CD4-positive, alpha-beta memory T cell (primary cell): ENCODE measurements around the gene ARHGAP24. TPM values are rescaled to one million over a fixed set of nuclear protein-coding genes. Genes with fewer than 3 reads are reported as not detected.

Experiments
- CTCF ChIA-PET: fragments of 350-600 bp; sonication (Branson Sonifier 250); formaldehyde crosslinking; loops from one replicate; lab custom pipeline; 2021; ENCODE audit warnings: inconsistent platforms; ENCODE audit not compliant: partially characterized antibody; lab: Charles Lee
- POLR2A ChIA-PET: fragments of 350-600 bp; sonication (Branson Sonifier 250); formaldehyde crosslinking; loops from one replicate; lab custom pipeline; 2021; ENCODE audit not compliant: partially characterized antibody; lab: Charles Lee
- DNase-seq, 5 donors: peaks; one replicate each; pipeline versions ENCODE4 v3.0.0 to v3.0.0-alpha.2; 2020 to 2022; ENCODE audit warnings: mixed read lengths in 1 of 5
- H3K27ac ChIP-seq: one replicate; pipeline ENCODE4 v1.7.0; 2013; ENCODE audit warnings: low read depth, low read length
- H3K27me3 ChIP-seq: 2 replicates; pipeline ENCODE4 v1.7.0; 2013; ENCODE audit warnings: mild to moderate bottlenecking, low read length, moderate library complexity; ENCODE audit not compliant: insufficient read depth
- H3K36me3 ChIP-seq: 2 replicates; pipeline ENCODE4 v1.7.0; 2013; ENCODE audit warnings: mild to moderate bottlenecking, low read length, moderate library complexity; ENCODE audit not compliant: insufficient read depth
- H3K4me1 ChIP-seq: 2 replicates; pipeline ENCODE4 v1.7.0; 2013; ENCODE audit warnings: mild to moderate bottlenecking, low read length, moderate library complexity; ENCODE audit not compliant: insufficient read depth
- H3K4me3 ChIP-seq, 2 donors: one replicate each; pipeline ENCODE4 v1.7.0; 2013; ENCODE audit warnings: low read length in 2 of 2, mild to moderate bottlenecking in 1 of 2
- H3K9me3 ChIP-seq, 2 donors: one replicate each; pipeline ENCODE4 v1.7.0; 2013; ENCODE audit warnings: low read length in 2 of 2, control low read depth in 1 of 2; ENCODE audit not compliant: control insufficient read depth in 1 of 2
- H3K27ac Mint-ChIP-seq, 7 donors: one replicate each; pipeline ENCODE4 v1.8.0; 2020 to 2021; ENCODE audit warnings: mixed read lengths in 7 of 7, mild to moderate bottlenecking in 6 of 7, inconsistent platforms in 3 of 7, moderate library complexity in 3 of 7
- H3K27me3 Mint-ChIP-seq, 2 donors: one replicate each; pipeline ENCODE4 v1.8.0; 2020 to 2021; ENCODE audit warnings: mixed read lengths in 2 of 2
- H3K36me3 Mint-ChIP-seq, 2 donors: one replicate each; pipeline ENCODE4 v1.8.0; 2020 to 2021; ENCODE audit warnings: mixed read lengths in 2 of 2, inconsistent platforms in 1 of 2, mild to moderate bottlenecking in 1 of 2
- H3K4me1 Mint-ChIP-seq, 4 donors: one replicate each; pipeline ENCODE4 v1.8.0; 2020 to 2021; ENCODE audit warnings: mixed read lengths in 4 of 4, mild to moderate bottlenecking in 1 of 4
- H3K4me3 Mint-ChIP-seq, 8 donors: one replicate each; pipeline ENCODE4 v1.8.0; 2020 to 2021; ENCODE audit warnings: mixed read lengths in 8 of 8, mild to moderate bottlenecking in 7 of 8, moderate library complexity in 6 of 8, inconsistent platforms in 3 of 8
- H3K9me3 Mint-ChIP-seq, 8 donors: one replicate each; pipeline ENCODE4 v1.8.0; 2020 to 2021; ENCODE audit warnings: mixed read lengths in 8 of 8, mild to moderate bottlenecking in 5 of 8, inconsistent platforms in 3 of 8, moderate library complexity in 1 of 8
- intact Hi-C: fragments of 100-400 bp; cut with micrococcal nuclease; formaldehyde crosslinking; loops from one replicate; pipeline ENCODE4 v1.15.1; 2023
- polyA plus RNA-seq, 2 donors: library from polyadenylated mRNA; unstranded; fragments of 300-500 nt; fragmentation: Illumina TruSeq; gene quantifications; one replicate each; pipeline ENCODE4 v1.2.3, GENCODE V29; 2021
- total RNA-seq, 2 experiments: library from RNA; stranded (reverse); gene quantifications; one replicate each; pipeline ENCODE4 v1.2.3, GENCODE V29; 2021

ARHGAP24 gene
- total and polyA plus RNA-seq, 4 experiments from 2014 or later = 0.30 TPM; not detected in 3

DNA sequence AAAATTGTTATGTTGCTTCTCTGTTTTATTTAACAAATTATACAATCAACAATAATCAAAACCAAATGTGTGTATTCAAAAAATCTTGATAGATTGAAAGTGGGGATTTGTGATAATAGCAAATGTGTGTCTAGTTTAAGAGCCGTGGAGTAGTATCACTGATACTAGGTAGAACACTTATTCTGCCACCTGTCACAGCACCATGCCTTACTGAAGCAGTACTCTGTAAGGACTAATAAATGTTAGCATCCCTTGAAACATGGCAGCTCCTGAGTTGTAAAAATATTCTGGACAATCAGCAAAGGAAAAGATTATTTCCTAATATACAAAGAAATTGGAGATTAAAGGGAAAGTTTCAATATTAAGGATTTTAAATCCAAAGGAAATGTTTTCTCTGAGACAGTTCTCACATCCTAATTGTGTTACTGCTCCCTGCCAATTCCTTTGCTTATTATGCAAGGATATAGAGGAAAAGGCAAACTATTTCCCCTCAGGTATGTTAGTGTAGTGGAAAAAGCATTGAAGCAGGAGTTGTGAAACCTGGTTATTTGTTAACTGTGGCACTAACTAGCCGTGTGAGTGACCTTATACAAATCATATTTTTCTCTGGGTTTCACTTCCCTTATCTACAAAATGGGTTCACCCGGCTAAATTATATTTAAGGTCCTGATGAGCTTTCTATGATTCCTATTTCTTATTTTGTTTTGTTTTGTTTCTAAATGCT, 303.1 kb downstream of the ARHGAP24 start:
- no peak overlapping the region for H3K4me3 ChIP-seq
- H3K9me3 Mint-ChIP-seq = peaks cover 0 to 8% (median 0%) of the 10 kb centered on the region in 8 donors
- H3K9me3 ChIP-seq = no peaks in the 10 kb centered on the region
- no peaks in the 10 kb centered on the region for H3K27me3 ChIP-seq
- no peaks in the 10 kb centered on the region for H3K36me3 ChIP-seq
- no peak for DNase-seq
- H3K4me1 ChIP-seq = no peaks in the 10 kb centered on the region
- no peak overlapping the region for H3K27ac Mint-ChIP-seq
- no peaks in the 10 kb centered on the region for H3K4me1 Mint-ChIP-seq
- no peak overlapping the region for H3K4me3 Mint-ChIP-seq
- H3K27me3 Mint-ChIP-seq = no peaks in the 10 kb centered on the region
- no peak overlapping the region for H3K27ac ChIP-seq
- no peaks in the 10 kb centered on the region for H3K36me3 Mint-ChIP-seq
- intact Hi-C loops = no loop called here
- ChIA-PET POLR2A (no interaction called here), CTCF (no interaction called here)

DNA sequence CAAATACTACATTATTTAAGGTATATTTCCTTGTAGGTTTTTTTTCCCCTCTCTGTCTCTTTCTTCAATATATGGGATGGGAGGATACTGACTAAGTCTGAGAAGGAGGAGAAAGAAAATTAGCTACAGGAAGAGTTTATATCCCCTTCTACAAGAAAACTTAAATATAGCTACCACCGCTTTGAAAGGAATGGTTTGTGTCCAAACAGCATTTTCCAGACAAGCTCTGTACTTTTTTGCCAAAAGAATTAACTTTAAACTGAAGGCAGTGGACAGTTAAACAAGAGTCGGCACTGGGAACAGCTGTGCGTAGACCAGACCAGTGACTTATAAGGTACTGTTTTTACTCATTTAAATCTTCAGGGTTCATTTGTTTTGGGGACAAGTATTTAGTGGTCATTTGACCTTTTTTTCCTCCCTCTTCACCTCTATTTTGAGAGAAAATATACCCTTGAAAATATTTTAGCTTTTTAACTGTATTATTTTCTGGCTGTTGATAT, 303.7 kb downstream of the ARHGAP24 start:
- POLR2A ChIA-PET = no interaction called here

DNA sequence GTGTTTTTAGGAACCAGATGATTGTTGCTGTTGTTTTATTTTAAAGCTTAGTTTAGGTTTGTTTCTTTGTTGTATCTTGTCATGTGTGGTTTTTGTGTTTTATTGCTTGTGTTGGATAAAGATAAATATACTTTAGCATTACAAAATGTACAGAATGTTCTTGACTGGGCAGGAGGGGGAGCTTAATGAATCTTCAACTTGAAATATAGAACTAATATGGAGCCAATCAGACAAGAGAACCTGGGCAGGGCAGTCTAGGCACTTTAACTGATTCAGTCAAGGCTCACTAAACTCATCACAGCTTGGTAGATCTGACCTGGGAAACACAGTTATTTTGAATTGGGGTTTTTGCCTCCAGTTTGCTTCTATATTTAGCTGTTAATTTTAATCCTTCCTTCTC, 304.2 kb downstream of the ARHGAP24 start:
- no peaks in the 10 kb centered on the region for H3K27me3 Mint-ChIP-seq
- no peak for DNase-seq
- Histone ChIP-seq H3K36me3 (no peaks in the 10 kb centered on the region), H3K9me3 (no peaks in the 10 kb centered on the region), H3K4me1 (no peaks in the 10 kb centered on the region), H3K27me3 (no peaks in the 10 kb centered on the region), H3K4me3 (no peak overlapping the region), H3K27ac (no peak overlapping the region)
- ChIA-PET POLR2A (no interaction called here), CTCF (no interaction called here)
- no peak overlapping the region for H3K4me3 Mint-ChIP-seq
- no peaks in the 10 kb centered on the region for H3K36me3 Mint-ChIP-seq
- H3K9me3 Mint-ChIP-seq = peaks cover 0 to 5% (median 0%) of the 10 kb centered on the region in 8 donors
- H3K27ac Mint-ChIP-seq = no peak overlapping the region
- no peaks in the 10 kb centered on the region for H3K4me1 Mint-ChIP-seq
- intact Hi-C loops = no loop called here

More for the DNA sequence above, 303.7 kb downstream of the ARHGAP24 start:
- peaks cover 0 to 5% (median 0%) of the 10 kb centered on the region in 8 donors for H3K9me3 Mint-ChIP-seq
- H3K9me3 ChIP-seq = no peaks in the 10 kb centered on the region
- CTCF ChIA-PET = no interaction called here
- H3K4me3 Mint-ChIP-seq = no peak overlapping the region
- no peaks in the 10 kb centered on the region for H3K27me3 Mint-ChIP-seq
- DNase-seq = no peak
- no peaks in the 10 kb centered on the region for H3K36me3 ChIP-seq
- intact Hi-C loops = no loop called here
- no peaks in the 10 kb centered on the region for H3K4me1 ChIP-seq
- no peak overlapping the region for H3K27ac Mint-ChIP-seq
- H3K4me1 Mint-ChIP-seq = no peaks in the 10 kb centered on the region
- H3K27ac ChIP-seq = no peak overlapping the region
- H3K4me3 ChIP-seq = no peak overlapping the region
- no peaks in the 10 kb centered on the region for H3K27me3 ChIP-seq
- H3K36me3 Mint-ChIP-seq = no peaks in the 10 kb centered on the region

DNA sequence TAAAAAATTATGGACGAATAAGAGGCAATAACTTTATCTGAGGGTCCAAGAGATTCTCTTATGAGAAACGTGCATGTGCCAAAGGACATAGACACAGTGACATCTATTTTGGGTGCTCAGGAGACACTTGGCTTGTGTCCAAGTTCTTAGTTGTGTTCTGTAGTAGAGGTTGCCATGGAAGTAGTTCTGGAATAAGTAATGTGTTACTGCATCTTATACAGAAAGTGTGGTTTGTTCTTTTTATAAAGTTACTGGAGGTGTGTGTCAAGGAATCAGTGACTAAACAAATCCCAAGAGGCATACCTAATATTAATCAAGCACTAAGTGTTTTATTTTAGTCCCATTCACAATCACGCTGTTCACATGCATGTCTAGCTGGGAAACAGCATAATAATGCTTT, 305.7 kb downstream of the ARHGAP24 start:
- H3K4me1 ChIP-seq = no peaks in the 10 kb centered on the region
- ChIA-PET POLR2A (no interaction called here), CTCF (no interaction called here)
- Mint-ChIP-seq H3K27ac (no peak overlapping the region), H3K9me3 (peaks cover 0 to 4% (median 0%) of the 10 kb centered on the region in 8 donors), H3K4me1 (no peaks in the 10 kb centered on the region), H3K27me3 (no peaks in the 10 kb centered on the region), H3K4me3 (no peak overlapping the region), H3K36me3 (no peaks in the 10 kb centered on the region)
- intact Hi-C loops = no loop called here
- H3K36me3 ChIP-seq = no peaks in the 10 kb centered on the region
- no peak for DNase-seq
- H3K4me3 ChIP-seq = no peak overlapping the region
- H3K27me3 ChIP-seq = no peaks in the 10 kb centered on the region
- no peaks in the 10 kb centered on the region for H3K9me3 ChIP-seq
- H3K27ac ChIP-seq = no peak overlapping the region

DNA sequence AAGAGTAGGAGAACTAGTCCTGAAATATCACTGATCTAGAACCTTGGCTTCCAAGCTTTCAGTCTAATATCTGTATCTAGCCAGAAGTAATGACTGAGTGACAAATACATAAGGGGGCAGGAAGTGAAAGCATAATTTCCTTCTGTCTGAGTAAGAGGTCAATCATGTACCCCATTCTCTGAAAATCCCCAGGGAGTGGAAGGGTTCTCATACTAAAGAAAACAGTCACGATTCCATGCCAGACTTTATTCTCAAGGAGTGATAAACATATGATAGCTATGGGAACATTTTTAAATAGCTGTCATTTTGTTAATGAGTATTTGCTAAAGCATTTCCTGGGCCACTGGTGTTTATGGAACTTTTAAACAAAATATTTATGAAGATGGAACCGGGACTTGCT, 308.5 kb downstream of the ARHGAP24 start:
- H3K27ac ChIP-seq = no peak overlapping the region
- DNase-seq = no peak
- H3K36me3 Mint-ChIP-seq = no peaks in the 10 kb centered on the region
- no peaks in the 10 kb centered on the region for H3K4me1 ChIP-seq
- H3K9me3 ChIP-seq = no peaks in the 10 kb centered on the region
- no peak overlapping the region for H3K27ac Mint-ChIP-seq
- H3K4me3 Mint-ChIP-seq = no peak overlapping the region
- no peak overlapping the region for H3K4me3 ChIP-seq
- intact Hi-C loops = no loop called here
- no peaks in the 10 kb centered on the region for H3K4me1 Mint-ChIP-seq
- H3K36me3 ChIP-seq = no peaks in the 10 kb centered on the region
- POLR2A ChIA-PET = no interaction called here
- no peaks in the 10 kb centered on the region for H3K27me3 Mint-ChIP-seq
- H3K27me3 ChIP-seq = no peaks in the 10 kb centered on the region
- CTCF ChIA-PET = no interaction called here
- peaks cover 0 to 4% (median 0%) of the 10 kb centered on the region in 8 donors for H3K9me3 Mint-ChIP-seq

DNA sequence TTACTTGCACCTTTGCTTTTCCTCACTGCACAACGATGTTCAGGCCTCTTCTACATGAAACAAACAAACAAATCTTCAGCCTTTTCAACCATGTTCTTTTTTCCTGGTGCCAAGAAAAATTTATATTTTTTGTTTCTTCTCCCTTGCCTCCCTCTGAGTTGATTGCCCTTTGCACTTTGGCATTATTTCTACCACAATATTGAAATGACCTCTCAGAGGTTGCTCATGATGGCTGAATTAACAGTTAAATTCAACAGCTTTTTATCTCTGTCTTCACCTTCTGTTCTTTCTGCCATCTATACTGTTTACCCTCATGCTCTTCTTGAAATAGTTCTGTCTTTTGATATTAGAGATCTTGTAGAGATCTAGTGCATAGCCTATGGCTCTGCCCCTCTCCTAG, 308.9 kb downstream of the ARHGAP24 start:
- H3K27me3 ChIP-seq = no peaks in the 10 kb centered on the region
- ChIA-PET CTCF (no interaction called here), POLR2A (no interaction called here)
- Mint-ChIP-seq H3K27me3 (no peaks in the 10 kb centered on the region), H3K36me3 (no peaks in the 10 kb centered on the region), H3K4me3 (no peak overlapping the region), H3K9me3 (peaks cover 0 to 4% (median 0%) of the 10 kb centered on the region in 8 donors), H3K4me1 (no peaks in the 10 kb centered on the region), H3K27ac (no peak overlapping the region)
- no peak for DNase-seq
- H3K4me1 ChIP-seq = no peaks in the 10 kb centered on the region
- H3K36me3 ChIP-seq = no peaks in the 10 kb centered on the region
- no peak overlapping the region for H3K4me3 ChIP-seq
- H3K27ac ChIP-seq = no peak overlapping the region
- intact Hi-C loops = no loop called here
- H3K9me3 ChIP-seq = no peaks in the 10 kb centered on the region

DNA sequence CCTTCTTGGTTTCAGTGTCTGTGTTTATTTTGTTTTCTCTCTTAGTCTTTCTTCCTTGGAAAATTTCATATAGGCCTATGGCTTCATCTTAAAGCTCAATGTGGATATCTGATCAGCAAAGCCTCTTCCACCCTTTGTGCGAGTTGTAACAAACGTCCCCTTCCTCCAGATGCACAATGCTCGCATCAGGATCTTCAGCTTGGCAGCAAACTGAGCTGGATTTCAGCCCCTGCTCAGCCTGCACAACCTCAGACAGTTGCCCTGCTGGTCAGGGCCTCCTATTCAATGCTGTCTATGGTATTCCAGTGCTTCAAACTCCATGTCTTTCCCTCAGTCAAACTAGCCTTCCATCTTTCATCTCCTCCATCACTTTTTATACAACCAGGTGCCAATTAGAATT, 309.4 kb downstream of the ARHGAP24 start:
- H3K36me3 ChIP-seq = no peaks in the 10 kb centered on the region
- intact Hi-C loops = no loop called here
- H3K4me3 Mint-ChIP-seq = no peak overlapping the region
- H3K27me3 Mint-ChIP-seq = no peaks in the 10 kb centered on the region
- peaks cover 0 to 4% (median 0%) of the 10 kb centered on the region in 8 donors for H3K9me3 Mint-ChIP-seq
- H3K4me1 Mint-ChIP-seq = no peaks in the 10 kb centered on the region
- H3K27me3 ChIP-seq = no peaks in the 10 kb centered on the region
- H3K36me3 Mint-ChIP-seq = no peaks in the 10 kb centered on the region
- POLR2A ChIA-PET = no interaction called here
- DNase-seq = no peak
- H3K27ac ChIP-seq = no peak overlapping the region
- CTCF ChIA-PET = no interaction called here
- H3K27ac Mint-ChIP-seq = no peak overlapping the region
- no peaks in the 10 kb centered on the region for H3K4me1 ChIP-seq
- no peaks in the 10 kb centered on the region for H3K9me3 ChIP-seq
- no peak overlapping the region for H3K4me3 ChIP-seq
